GM12873 (cell line): ENCODE measurements around the gene ARNT2.

Source experiments
- TF ChIP-seq, protein P1 (sequence below): IDR thresholded peaks from 2 replicates; pipeline ENCODE4 v1.5.1; 2012; ENCODE audit warnings: low read depth, mild to moderate bottlenecking, moderate library complexity, low read length, control low read depth; ENCODE audit not compliant: insufficient read depth; ENCODE audit errors: missing control alignments

ARNT2 gene

DNA sequence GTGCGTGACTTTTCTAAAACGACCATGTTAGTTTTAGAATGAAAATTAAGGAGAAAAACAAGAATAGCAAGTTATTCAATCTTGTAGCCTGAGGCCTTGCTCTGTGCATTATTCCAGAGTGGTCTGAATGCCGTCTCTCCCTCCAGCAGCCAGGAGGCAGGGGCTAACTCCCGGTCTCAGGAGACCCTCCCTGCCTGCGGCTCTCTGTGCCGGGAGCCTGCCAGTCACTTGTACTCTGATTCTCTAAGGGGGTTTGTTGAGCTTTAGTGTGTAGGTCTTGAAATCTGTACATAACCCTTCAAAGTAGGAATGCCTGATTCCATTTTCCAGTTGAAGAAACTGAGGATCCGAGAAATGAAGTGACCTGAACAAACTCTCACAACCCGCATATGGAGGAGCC lies 97.3 kb downstream of the ARNT2 start:
- TF ChIP-seq, protein P1, sequence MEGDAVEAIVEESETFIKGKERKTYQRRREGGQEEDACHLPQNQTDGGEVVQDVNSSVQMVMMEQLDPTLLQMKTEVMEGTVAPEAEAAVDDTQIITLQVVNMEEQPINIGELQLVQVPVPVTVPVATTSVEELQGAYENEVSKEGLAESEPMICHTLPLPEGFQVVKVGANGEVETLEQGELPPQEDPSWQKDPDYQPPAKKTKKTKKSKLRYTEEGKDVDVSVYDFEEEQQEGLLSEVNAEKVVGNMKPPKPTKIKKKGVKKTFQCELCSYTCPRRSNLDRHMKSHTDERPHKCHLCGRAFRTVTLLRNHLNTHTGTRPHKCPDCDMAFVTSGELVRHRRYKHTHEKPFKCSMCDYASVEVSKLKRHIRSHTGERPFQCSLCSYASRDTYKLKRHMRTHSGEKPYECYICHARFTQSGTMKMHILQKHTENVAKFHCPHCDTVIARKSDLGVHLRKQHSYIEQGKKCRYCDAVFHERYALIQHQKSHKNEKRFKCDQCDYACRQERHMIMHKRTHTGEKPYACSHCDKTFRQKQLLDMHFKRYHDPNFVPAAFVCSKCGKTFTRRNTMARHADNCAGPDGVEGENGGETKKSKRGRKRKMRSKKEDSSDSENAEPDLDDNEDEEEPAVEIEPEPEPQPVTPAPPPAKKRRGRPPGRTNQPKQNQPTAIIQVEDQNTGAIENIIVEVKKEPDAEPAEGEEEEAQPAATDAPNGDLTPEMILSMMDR, result no peak

DNA sequence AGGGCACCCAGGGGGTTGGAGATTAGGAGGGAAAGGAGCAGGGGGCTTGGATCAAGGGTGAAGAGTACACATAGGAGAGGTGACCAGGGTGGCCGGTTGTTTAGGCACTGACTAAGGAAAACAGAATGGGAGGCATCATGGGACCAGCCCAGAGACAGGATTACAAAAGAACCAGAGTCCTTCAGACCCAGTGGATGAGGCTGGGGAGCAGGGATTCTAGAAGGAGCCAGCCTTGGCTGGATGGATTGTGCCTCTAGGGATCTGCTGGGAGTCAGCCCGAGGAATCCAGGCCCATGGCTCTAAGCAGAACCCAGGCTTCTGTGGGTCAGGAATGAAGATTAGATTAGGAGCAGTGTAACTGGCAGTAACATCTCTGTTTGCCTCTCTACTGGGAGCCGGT lies 98.6 kb downstream of the ARNT2 start:
- TF ChIP-seq, protein P1, result no peak

DNA sequence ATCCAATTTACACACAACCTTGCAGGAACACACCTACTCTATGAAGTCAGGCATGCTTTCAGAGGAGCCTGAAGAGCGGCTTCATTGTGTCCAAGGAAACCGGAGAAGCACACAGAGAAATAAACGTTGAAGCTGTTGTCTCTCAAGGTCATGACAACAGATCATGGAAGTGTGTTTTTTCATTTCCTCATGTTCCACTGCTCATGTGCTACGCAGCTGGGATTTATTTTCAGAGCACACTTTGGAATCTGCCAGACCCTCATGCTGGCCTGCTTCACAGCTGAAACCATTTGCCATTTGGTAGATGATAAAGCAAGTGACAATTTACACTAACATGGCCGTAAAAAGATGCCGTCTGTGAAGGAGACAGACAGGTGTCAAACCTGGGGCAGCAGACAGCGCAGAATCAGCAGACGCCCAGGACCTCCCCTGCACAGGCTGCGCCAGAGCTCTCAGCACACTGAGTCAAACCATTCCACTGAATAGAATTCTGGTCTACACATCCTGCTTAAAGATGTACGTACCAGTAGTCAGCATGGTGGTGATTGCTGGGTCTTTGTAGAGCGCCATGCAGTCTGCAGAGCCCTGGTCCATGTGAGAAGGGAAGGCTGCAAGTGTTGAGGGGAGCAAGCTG lies 99.3 kb downstream of the ARNT2 start:
- TF ChIP-seq, protein P1, result no peak

DNA sequence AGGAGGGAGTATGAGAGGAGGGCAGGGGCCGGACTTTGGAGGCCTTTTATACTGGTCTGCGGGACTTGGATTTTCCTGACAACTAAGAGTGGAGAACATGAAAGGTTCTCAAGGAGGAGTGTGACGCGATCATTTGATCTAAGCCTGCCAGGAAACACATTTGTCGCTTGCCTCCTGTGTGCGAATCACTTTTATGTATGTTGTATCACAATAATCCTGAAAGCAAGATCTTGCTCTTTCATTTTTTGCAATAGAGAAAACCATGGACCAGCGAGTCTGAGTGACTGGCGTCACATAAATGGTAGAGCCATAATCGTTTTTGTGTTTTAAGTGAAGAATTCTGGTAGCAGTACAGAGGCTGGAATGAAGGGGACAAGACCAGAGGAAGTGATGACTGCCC lies 100.7 kb downstream of the ARNT2 start:
- TF ChIP-seq, protein P1, result no peak

DNA sequence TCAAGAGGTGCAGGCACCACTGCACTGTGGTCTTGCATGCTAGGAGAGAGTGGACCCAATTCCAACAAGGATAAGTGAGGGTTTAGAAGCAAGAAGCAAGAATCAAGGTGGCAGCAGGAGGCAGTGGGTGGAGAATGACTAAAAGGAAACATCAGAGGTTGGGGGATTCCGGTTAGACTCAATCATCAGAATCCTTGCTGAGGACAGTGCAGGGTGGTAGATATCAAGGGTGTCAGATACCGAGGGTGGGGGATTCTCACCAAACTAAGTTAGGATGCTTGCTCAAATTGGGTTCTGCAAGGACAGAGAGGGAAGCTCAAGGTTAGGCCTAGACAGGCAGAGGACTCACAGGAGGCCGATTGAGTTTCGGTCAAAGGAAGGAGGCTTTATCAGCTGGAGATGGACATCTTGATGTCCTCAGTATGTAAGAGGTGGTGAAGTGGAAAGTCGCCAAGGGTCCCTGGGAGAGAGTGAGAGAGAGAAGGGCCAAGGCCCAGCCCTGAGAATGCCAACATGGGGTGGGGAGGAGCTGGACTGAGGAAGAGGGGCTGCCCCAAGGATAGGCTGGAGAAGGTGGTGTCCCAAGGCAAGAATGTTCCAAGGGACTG lies 102.2 kb downstream of the ARNT2 start:
- TF ChIP-seq, protein P1, result no peak

DNA sequence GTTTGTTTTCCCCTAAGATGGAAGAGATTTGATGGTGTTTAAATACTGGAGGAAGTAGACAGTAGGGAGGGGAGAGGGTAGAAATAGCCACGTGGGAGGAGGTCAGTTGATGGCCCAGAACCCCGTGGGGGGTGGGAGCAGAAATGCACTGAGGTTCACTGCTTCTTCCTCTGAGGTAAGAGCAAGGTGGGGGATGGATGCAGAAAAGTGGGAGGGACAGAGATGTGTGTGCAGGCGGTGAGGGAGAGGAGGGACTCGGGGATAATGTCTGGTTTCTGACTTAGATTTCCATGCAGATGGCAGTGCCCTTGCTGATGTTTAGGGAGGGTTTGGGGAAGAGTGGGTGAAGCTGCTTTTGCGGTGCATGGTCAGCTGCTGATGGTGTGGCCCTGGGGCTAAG lies 102.9 kb downstream of the ARNT2 start:
- TF ChIP-seq, protein P1, result no peak

DNA sequence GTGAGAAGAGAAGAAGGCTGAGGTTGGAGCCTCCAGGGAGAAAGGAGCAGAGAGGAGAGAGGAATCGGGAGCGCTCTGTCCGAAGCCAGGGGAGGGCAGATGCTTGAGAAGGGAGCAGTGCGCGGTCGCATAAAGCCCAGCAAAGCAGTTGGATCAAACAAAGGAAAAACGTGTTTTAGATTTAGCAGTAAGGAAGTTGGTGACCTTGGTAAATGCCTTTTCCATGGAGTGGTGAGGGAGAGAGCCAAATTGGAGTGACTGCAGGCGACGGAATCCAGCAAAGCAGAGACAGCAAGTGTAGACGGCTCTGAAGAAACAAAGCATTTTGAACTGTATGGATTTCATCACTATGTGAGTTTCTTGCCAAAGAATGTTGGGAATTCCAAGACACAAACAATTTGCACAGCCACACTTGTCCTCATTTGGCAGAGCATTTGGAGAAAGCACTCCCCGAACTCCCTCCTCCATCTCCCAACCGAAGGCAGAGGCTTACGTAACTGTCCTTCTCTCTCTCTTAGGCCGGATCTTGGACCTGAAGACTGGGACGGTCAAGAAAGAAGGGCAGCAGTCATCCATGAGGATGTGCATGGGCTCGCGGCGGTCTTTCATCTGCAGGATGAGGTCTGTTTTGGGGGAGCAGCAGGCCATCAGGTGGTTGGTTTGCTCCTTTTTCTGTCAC lies 103.6 kb downstream of the ARNT2 start:
- TF ChIP-seq, protein P1, result no peak
